T follicular helper cell (primary cell): ENCODE results near the gene ADH6.
"Not testable (repeated sequence)": the region's sequence is repeated elsewhere in the genome, so short reads cannot be mapped to it uniquely, and the experiment has no call there.

Experiments used
- DNase-seq: peaks from one replicate; pipeline ENCODE4 v3.0.0-alpha.2; 2020; ENCODE audit warnings: low read depth
- total RNA-seq, 2 experiments: gene quantifications; one replicate each; lab custom pipeline; 2026; lab: John Stamatoyannopoulos, UW

Gene ADH6
- 0 reads per million in 2 experiments for total RNA-seq

DNA sequence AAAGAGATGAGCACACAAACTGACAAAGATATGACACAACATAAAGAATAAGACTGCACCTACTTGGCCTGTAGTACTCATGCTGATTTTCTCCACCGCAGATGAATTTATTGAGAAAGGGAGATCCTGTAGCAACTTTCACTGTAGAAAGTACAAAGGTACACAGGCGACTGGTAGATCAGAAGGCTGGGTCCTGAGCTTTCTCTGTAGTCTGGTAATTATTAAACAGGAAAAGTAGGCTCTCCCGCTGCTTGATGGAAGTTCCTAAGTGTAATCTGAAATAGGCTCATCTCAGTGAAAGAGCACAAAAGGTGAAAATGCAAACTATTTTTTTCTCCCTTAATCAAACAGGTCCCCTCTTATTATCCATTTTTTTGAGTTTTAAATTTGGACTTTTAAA, at the start of gene ADH6:
ADH6 (minus strand) TSS at position 175 of the 400 bp plus-strand sequence; CDS start at position 81, 94 bp downstream.
- DNase-seq = no peak

DNA sequence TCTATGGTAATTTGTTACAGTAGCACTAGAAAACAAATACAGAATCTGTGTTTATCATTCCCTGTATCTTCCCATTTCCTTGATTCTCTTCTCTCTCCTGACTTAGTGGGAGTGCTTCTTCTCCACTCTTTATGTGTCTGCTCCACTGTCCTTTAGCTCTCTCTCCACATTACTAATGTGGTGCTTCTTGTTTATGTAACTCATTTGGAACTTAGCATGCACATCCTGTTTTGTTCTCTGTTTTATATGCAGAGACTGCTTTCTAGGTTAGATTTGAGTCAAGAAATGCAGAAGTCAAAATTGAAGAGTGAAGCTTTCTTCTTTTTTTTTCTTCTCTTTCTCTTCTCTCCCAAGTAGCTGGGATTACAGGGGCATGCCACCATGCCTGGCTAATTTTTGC, 45.9 kb upstream of the ADH6 start:
- DNase-seq = no peak

DNA sequence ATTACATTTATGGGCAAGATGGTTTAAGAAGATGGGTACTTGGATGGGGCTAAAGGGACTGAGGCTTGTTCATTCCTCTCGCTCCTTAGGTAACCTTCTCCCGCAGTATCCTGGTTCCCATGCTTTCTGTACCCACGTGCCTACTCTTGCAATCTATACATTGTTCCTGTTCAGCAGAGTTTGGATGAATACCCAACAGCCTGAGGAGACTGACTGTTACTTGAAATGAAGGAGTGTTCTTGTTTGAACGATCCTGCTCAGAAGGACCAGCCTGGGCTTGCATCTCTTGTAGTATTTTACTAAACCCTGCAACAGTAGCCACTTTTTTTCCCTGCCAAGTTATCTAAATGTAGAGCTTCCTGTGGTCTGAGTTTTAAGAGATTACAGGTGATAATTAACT, 33.7 kb upstream of the ADH6 start:
- DNase-seq = no peak

DNA sequence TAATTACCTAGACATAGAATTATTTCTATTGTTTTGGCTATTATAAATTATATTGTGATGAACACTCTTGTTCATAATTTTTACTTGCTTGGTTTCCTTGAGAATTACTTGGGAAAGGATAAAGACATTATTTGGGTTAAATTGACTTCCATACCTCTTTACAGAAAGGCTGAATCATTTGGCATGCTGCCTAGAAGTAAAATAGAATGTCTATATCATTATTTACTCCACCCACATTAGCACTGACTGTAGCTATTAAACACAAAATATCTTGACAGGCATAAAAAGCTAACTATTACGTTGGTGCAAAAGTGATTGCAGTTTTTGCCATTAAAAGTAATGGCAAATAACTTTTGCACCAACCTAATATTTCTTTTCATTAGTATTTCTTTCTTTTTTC, 29.7 kb upstream of the ADH6 start:
- DNase-seq = no peak

DNA sequence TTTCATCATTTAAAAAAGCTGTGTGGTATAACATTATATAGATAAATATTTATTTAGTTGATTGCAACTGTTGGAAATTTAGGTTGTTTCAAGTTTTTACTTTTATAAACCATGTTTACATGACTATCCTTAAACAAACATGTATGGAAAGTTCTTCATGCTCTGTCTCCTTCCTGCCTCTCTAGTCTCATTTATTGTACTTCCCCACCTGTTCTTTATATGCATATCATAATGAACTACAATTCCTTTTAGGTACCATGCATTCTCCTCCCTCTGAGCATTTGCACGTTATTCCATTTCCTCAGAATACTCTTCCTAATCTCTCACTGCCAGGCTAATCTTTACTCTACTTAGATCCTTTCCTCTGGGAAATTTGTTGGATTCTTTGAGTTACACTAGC, 16.9 kb upstream of the ADH6 start:
- no peak for DNase-seq

DNA sequence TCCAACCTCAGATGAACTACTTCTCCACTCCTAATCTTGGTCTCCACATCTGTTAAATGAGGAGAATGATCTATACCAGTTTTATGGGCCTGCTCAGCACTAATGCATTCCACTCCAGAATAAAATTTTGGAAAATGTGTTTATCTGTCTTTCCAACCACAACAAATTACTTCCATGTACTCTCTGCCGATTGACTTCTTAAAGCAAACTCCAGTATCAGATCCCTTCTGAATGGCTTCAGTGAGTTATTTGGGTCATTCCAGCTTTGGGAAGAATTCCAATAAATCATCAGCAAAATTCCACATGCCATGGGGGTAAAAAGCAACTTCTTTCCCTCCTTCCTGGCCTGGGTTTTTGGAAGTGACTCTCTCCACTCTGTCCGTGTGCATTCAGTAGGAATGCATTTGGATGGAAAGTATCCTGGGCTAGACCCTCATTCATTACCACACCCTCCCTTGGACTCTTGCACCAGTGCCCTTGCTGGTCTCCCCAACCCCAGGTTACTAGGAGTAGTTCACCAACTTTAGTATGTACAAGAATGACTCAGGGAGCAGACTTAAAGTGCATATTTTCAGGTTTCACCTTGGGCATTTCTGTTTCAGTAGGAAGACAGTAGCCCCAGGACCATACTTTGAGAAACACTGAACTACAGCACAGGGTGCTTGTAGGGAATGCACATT, 15.4 kb upstream of the ADH6 start:
- DNase-seq = no peak

DNA sequence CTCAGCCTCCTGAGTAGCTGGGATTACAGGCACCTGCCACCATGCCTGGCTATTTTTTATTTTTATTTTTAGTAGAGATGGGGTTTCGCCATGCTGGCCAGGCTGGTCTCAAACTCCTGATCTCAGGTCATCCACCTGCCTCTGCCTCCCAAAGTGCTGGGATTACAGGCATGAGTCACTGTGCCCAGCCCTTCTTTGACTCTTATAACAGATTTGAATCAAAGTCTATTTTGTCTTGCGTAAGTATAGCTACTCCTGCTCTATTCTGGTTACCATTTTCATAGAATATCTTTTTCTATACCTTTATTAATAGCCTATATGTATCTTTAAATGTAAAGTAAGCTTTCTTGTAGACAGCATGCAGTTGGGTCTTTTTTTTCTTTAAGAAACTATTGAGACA, 14.4 kb upstream of the ADH6 start:
- DNase-seq = not testable (repeated sequence)

DNA sequence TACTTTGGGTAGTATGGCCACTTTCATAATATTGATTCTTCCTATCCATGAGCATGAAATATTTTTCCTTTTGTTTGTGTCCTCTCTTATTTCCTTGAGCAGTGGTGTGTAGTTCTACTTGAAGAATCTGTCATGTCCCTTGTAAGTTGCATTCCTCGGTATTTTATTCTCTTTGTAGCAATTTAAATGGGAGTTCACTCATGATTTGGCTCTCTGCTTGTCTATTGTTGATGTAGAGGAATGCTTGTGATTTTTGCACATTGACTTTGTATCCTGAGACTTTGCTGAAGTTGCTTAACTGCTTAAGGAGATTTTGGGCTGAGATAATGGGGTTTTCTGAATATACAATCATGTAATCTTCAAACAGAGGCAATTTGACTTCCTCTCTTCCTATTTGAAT, 9.7 kb upstream of the ADH6 start:
- DNase-seq = not testable (repeated sequence)

DNA sequence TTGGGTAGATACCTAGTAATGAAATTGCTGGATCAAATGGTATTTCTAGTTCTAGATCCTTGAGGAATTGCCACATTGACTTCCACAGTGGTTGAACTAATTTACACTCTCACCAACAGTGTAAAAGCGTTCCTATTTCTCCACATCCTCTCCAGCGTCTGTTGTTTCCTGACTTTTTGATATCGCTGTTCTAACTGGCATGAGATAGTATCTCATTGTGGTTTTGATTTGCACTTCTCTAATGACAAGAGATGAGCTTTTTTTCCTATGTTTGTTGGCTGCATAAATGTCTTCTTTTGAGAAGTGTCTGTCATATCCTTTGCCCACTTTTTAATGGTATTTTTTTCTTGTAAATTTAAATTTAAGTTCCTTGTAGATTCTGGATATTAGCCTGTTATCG, 8.6 kb upstream of the ADH6 start:
- DNase-seq = not testable (repeated sequence)

DNA sequence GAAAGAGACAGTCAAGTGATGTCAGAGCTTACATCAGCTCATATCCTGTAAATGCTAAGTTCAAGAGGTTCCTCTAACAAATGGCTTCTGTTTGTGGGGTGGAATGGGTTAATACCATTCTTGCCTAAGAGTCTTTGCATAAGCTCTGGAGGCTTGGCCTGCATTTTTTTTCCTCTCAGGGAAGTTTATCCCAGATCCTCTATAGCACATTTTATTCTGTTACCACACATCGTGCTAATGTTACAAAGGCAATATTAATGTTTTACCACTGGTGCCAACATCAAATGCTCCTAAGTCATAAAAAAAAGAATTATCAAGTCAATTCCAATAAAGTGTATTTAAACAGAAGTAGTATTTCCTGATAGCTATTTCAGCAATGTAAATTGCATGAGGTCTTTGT, 2.9 kb upstream of the ADH6 start:
- DNase-seq = no peak

DNA sequence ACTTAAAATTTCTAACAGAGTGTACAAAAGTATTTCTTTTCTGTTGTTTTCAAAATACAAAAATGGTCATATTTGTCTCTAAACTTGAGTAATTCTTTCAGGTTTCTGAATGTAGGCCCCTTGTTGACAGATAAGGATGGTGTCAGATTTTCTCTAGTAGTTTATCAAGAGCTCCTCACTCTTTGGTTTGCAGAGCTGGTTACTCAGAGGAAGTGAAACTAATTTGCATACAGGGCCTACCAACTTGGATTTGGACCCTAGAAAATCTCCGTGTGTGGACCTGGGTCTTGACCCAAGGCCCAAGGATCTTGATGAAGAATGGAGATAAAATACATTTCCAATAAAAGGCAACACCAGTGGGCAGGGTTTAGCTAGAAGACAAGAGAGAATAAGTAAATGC, 433 bp upstream of the ADH6 start:
- no peak for DNase-seq

DNA sequence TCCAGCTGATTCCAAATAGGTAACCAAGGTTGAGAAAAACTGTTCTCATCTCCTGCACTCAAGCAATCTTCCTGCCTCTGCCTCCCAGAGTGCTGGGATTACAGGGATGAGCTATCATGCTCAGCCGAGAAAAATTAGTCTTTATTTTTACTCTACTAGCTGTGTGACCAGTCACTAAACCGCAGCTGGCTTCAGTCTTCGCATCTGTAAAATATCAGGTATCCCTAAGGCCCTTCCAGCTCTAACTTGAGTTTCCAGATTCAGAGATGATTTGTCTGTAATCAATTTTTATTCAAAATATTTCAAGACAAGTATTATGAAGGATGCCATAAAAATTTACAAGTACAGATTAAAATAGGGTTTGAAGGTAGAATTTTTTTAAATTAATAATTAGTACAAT, 3.5 kb downstream of the ADH6 start:
- DNase-seq = no peak

DNA sequence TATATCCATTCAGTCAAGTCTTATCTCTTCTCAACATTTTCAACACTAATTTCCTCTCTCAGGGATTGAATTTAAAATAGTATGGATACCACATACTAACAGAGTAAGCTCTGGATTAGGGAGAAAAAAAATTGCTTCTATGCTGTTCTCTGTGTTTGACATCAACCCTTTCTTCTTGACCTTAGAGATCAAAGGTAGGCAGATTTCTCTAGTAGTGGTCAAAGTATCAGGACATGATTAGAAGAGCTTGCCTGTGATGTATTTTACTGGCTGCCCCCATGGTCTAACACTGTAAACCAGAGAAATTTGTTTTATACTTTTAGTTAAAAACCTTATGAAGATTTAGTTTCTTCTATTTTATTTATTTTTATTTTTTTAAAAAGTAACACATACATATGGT, 8.3 kb downstream of the ADH6 start:
- DNase-seq = no peak

DNA sequence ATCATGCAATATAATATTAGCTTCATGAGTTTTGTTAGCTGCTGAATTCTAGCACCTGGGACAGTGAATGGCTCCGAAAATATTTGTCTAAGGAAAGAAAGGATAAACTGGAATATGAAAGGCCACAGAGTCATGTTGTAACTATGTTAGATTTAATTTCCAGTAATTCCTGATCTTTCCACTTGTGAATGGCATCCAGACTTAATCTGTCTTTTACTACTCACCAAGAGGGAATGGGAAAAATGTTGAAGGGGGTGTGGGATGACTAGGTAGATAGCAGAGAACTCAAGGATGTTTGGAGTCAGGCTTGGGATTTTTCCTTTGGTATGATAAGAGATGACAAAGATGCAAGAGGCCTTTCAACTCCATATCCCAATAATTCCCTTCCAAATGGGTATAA, 9.4 kb downstream of the ADH6 start:
- DNase-seq = no peak

DNA sequence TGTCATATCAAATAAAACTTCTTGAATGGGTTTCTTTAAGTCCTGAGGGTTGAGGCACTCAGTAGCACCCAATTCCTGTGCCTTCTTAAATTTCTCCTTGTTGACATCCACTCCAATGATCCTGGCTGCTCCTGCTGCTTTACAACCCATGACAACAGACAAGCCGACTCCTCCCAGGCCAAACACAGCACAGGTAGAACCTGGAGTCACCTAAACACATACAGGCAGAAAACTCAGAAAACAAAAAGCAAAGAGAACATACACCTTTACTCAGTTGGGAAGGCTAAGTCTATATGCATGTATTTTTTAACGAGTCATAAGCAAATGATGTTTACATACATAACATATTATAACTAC, 10.3 kb downstream of the ADH6 start:
- DNase-seq = no peak

DNA sequence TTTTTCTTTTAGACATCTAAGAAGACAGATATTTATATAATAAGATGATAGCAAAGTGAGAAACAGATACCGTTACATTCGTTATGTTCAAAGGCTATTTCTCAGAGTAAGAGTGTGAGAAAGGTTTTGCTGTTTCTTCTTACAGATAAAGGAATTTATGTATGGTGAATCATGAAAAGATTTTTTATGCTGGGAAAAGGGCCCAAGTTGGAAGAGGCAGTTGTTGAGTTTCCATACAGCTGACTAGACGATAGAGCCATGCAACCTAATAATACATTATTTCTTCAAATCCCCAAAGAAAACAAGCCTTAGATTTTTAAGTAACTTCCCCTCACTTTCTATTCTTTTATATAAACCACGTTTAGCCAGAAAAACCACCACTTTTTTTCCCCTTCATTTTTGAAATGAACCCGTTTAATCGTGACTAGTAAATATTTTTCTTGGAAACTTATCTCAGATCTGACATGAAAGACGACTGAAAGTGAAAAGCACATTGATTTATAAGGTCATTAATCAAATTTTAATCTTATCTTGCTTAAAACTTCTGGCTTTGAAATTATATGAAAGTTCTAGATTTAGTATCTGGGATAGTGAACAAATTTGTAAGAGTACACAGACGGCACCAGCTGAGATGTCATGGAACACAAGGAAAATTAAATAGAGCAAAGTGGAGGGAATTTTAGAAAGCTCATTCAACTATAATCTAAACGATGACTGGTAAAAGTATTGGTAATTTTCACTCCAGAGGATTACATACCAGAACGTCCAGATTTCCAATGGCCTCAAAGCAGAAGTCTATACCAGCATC, 10.9 kb downstream of the ADH6 start:
- DNase-seq = no peak

DNA sequence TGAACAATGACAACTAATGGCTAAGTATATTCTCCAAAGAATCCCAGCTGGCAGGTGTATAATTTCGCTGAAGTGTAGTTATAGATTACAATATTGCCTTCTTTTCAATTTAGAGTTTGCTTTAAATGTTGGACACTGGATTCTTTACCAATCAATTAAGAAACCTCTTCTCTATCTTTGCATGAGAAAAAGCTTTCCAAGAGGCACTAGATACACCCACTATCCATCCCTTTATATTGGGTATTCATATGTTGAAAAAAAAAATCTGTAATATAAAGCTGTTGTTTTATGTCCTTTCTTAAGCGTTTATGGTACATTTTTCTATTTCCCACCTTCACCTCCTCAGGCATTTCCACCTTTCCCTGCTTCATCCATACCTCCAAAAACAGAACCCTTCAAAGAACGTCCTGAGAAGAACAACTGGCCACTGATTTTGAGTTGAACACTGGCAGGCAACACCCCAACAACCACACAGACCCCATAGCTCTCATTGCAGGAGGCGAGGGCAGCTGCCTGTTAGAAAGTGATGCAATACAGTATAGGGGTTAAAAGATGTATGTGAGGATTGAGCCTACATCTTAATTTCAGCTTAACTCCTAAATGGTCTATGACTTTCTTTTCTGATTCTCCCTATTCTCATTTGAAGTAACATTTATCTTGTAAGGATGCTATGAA, 11.8 kb downstream of the ADH6 start:
- DNase-seq = no peak

DNA sequence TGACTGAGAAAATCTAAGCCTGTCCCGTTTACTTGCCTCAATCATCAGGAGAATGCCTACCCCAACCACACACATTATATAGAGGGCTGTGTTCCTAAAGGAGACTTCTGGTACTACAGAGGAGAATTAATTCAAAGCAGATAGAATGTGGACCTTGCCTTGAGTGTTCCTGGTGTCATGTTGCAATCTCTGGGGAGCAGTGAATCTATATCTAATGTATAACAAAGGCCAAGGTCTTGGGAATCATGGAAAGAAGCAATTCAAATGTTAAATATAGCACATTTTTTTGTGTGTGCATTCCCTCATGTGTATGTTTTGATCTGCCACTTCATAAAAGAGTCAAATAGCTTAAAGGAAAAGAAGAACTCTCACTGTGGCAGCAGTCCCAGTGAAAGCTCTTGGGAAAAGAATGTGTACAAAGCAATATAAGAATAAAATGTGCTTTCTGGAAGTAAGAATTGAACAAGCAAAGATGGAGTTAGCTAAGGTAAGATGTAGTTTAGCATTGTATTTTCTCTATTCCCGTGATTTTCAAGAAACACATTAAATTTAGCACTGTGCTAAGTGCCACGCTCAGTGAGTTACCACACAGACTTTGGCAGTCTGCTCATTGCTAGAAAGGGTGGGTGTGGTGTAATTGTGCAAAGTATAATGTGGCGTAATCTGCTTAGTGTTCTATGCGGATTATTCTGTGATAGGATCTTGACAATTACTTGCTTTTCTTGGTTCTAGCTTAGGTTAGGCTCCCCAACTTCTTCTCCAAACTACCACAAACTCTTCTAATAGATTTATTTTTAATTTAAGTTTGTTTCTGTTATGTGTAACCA, 13.7 kb downstream of the ADH6 start:
- no peak for DNase-seq

DNA sequence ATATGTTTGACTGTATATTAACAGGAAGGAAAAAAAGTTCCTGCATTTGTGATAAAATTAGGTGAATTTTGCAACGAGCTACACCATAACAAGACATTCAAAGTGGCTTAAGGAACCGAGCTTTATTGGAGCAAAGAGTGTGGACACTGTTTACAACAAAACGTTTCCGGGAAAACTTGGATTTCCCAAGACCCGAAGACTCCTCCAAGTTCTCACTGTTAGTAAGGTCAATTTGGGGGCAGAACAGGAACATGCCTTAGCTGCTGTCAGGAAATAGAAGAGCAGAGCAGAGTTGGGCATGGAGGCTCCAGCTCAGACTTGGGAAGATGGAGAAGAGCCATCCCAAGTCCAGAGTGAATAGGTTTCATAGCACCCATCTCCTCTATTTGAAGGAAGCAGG, 16.5 kb downstream of the ADH6 start:
- no peak for DNase-seq

DNA sequence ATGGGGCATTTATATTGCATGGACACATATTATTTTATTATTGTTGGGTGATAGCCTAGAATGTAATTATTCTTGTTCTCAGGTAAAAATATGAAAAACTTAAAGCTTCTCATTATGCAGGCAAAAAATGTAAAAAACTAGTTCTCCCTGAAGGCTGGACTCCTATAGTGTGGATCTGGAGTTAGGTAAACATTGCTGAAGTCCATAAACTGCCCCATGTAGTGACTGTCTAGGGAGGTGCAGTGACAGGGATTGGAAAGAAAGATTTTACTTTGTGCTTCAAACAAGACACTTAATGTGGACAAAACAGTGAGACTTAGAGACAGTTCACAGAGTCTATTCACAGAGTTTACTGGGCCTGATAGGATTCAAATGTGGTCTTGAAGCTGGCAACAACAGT, 17.0 kb downstream of the ADH6 start:
- DNase-seq = no peak

DNA sequence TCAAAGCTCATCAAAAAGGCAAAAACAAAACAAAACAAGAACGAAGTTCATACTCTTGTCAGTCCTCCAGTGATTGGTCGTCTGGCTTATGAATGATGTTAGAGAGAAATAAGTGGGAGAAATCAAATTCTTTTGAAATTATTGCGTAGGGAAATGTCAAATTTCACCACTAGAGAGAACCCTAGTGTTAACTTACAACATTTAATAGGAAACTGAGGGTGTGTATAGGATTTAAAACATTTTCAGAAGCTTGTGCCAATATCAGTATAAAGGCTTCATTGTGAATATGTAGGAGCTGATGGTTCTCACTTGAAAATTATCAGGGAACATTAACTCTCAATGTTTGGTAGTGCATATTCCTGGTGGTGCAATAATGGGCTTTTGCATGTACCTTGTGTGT, 17.4 kb downstream of the ADH6 start:
- no peak for DNase-seq

DNA sequence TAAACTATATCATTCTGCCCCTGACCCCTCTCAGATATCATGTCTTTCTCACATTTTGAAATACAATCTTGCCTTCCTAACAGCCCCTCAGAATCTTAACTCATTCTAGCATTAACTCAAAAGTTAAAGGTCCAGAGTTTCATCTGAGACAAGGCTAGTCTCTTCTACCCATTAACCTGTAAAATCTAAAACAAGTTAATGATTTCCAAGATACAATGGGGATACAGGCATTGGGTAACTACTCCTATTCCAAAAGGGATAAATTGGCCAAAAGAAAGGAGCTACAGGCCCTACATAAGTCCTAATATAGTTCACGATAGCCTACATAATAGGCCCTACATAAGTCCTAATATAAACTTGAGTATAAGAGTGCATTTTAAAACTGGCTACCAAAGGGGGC, 18.9 kb downstream of the ADH6 start:
- DNase-seq = no peak
